Globus pallidus (tissue), 1 donor: ENCODE measurements around the gene RAB8A.

ENCODE experiments used
- DNase-seq: peaks from one replicate; pipeline ENCODE4 v3.0.0-alpha.2; 2015; ENCODE audit warnings: low spot score

Gene RAB8A

GRCh38 chr19:16180611-16181010 lies 68.9 kb downstream of the RAB8A start:
- DNase-seq, result no peak
